ENCODE data around the gene SLC25A28. TPM values are rescaled to one million over a fixed set of nuclear protein-coding genes. Genes with fewer than 3 reads are reported as not detected.

The SLC25A28 gene
- total RNA-seq, 1 donor = 16.0 TPM

GRCh38 chr10:99617696-99618095, 2.5 kb downstream of the SLC25A28 start:
- peak overlapping the region; percentile 69 for H3K4me3 ChIP-seq (ENCODE audit: low read depth, low read length)

GRCh38 chr10:99615426-99615825, 4.8 kb downstream of the SLC25A28 start:
- no peak overlapping the region for H3K4me3 ChIP-seq (ENCODE audit: low read depth, low read length)
- TF ChIP-seq CTCF (IDR thresholded peaks at IDR 0.05; ENCODE audit: insufficient read depth, low read depth, low read length) = no peak
- DNase-seq (ENCODE audit: low read depth) = no peak

More at GRCh38 chr10:99617696-99618095, 2.5 kb downstream of the SLC25A28 start:
- DNase-seq (ENCODE audit: low read depth) = no peak
- TF ChIP-seq CTCF (IDR thresholded peaks at IDR 0.05; ENCODE audit: insufficient read depth, low read depth, low read length) = no peak

GRCh38 chr10:99612167-99612831, 7.9 kb downstream of the SLC25A28 start:
- no peak overlapping the region for H3K4me3 ChIP-seq (ENCODE audit: low read depth, low read length)
- TF ChIP-seq CTCF (IDR thresholded peaks at IDR 0.05; ENCODE audit: insufficient read depth, low read depth, low read length) = peak; percentile 86
- DNase-seq (ENCODE audit: low read depth) = peak; percentile 71

GRCh38 chr10:99611326-99611725, 8.9 kb downstream of the SLC25A28 start:
- no peak for TF ChIP-seq CTCF (IDR thresholded peaks at IDR 0.05; ENCODE audit: insufficient read depth, low read depth, low read length)
- no peak overlapping the region for H3K4me3 ChIP-seq (ENCODE audit: low read depth, low read length)
- no peak for DNase-seq (ENCODE audit: low read depth)

GRCh38 chr10:99610221-99610620, 10.0 kb downstream of the SLC25A28 start:
- no peak for DNase-seq (ENCODE audit: low read depth)
- no peak for TF ChIP-seq CTCF (IDR thresholded peaks at IDR 0.05; ENCODE audit: insufficient read depth, low read depth, low read length)
- H3K4me3 ChIP-seq (ENCODE audit: low read depth, low read length) = no peak overlapping the region

- TF ChIP-seq CTCF (IDR thresholded peaks at IDR 0.05; ENCODE audit: insufficient read depth, low read depth, low read length) = no peak
- H3K4me3 ChIP-seq (ENCODE audit: low read depth, low read length) = no peak overlapping the region
- DNase-seq (ENCODE audit: low read depth) = no peak
Measured at GRCh38 chr10:99609186-99609585, 11.1 kb downstream of the SLC25A28 start.

GRCh38 chr10:99605351-99605750, 14.9 kb downstream of the SLC25A28 start:
- H3K4me3 ChIP-seq (ENCODE audit: low read depth, low read length) = no peak overlapping the region
- no peak for TF ChIP-seq CTCF (IDR thresholded peaks at IDR 0.05; ENCODE audit: insufficient read depth, low read depth, low read length)
- DNase-seq (ENCODE audit: low read depth) = no peak
